NCI-H2107 treated with DMSO at 0.1 percent for 48 hours (cell line): ENCODE data around the gene SELENOP.
"Not testable (repeated sequence)": the region's sequence is repeated elsewhere in the genome, so short reads cannot be mapped to it uniquely, and the experiment has no call there.

Experiments used
- DNase-seq: peaks from one replicate; lab custom pipeline; 2025; ENCODE audit not compliant: unreplicated experiment; lab: John Stamatoyannopoulos, UW

SELENOP gene

GRCh38 chr5:42826757-42827515 is 15.2 kb upstream of the SELENOP start:
- no peak for DNase-seq

- no peak for DNase-seq
These were observed 13.9 kb upstream of the SELENOP start for GRCh38 chr5:42825422-42826148.

GRCh38 chr5:42824347-42824976 is 12.8 kb upstream of the SELENOP start:
- no peak for DNase-seq

- no peak for DNase-seq
These were observed 10.9 kb upstream of the SELENOP start for GRCh38 chr5:42822548-42822947.

- DNase-seq: no peak
These were observed 8.1 kb upstream of the SELENOP start for GRCh38 chr5:42819745-42820144.

GRCh38 chr5:42816546-42816945 is 4.9 kb upstream of the SELENOP start:
- not testable (repeated sequence) for DNase-seq

- DNase-seq: no peak
These were observed 1.8 kb upstream of the SELENOP start for GRCh38 chr5:42813533-42813932.

GRCh38 chr5:42812620-42813019 is 928 bp upstream of the SELENOP start:
- DNase-seq: no peak

- DNase-seq: no peak
These were observed 680 bp downstream of the SELENOP start for GRCh38 chr5:42810834-42811590.

GRCh38 chr5:42808888-42809611 is 2.6 kb downstream of the SELENOP start:
- no peak for DNase-seq

- DNase-seq: no peak
These were observed 3.8 kb downstream of the SELENOP start for GRCh38 chr5:42807722-42808447.

GRCh38 chr5:42806701-42807262 is 4.9 kb downstream of the SELENOP start:
- DNase-seq: no peak

GRCh38 chr5:42806004-42806700 is 5.5 kb downstream of the SELENOP start:
- DNase-seq: no peak

GRCh38 chr5:42804717-42805339 is 6.9 kb downstream of the SELENOP start:
- no peak for DNase-seq

- DNase-seq: no peak
These were observed 10.1 kb downstream of the SELENOP start for GRCh38 chr5:42801516-42802166.

- DNase-seq: no peak
These were observed 10.9 kb downstream of the SELENOP start for GRCh38 chr5:42800748-42801330.

- DNase-seq: no peak
These were observed 12.0 kb downstream of the SELENOP start for GRCh38 chr5:42799668-42800114.

GRCh38 chr5:42799241-42799608 is 12.5 kb downstream of the SELENOP start:
- DNase-seq: no peak
